ENCODE measurements around the gene VIL1.

DNA sequence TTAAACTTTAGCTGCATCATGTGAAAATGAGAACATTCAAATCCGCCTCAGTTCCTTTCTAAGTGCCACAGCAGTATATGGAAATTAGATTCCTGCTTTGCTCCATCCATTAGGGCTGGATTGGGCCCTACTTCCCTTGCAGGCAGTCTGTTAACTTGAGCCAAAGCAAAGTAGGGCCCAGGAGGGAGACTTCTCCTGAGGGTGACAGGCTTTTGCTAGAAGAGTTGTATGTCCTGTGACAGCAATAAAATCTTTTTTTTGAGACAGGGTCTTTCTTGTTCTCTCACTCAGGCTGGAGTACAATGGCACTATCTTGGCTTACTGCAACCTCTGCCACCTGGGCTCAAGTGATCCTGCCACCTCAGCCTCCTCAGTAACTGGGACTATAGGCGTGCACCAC is 28.1 kb downstream of the VIL1 start:
- TF ChIP-seq CTCF (conservative IDR thresholded peaks at IDR 0.05; ENCODE audit: low read depth, low read length) (no peak), EZH2phosphoT487 (IDR thresholded peaks at IDR 0.05; ENCODE audit: borderline replicate concordance, low read length) (no peak), EZH2 (IDR thresholded peaks at IDR 0.05; ENCODE audit: low read length, unreplicated experiment) (no peak)
